GM18511 (cell line): ENCODE results near the gene DIO1.
A peak's percentile ranks its signal among the peaks of the same experiment; 100 is the strongest.
"Not testable (repeated sequence)": the region's sequence is repeated elsewhere in the genome, so short reads cannot be mapped to it uniquely, and the experiment has no call there.

ENCODE experiments used
- ATAC-seq: cut with Tn5 transposase; IDR thresholded peaks from one replicate; pipeline ENCODE4 v1.9.1; 2021; ENCODE audit warnings: mild to moderate bottlenecking, moderate library complexity; ENCODE audit not compliant: unreplicated experiment

Gene DIO1

DNA sequence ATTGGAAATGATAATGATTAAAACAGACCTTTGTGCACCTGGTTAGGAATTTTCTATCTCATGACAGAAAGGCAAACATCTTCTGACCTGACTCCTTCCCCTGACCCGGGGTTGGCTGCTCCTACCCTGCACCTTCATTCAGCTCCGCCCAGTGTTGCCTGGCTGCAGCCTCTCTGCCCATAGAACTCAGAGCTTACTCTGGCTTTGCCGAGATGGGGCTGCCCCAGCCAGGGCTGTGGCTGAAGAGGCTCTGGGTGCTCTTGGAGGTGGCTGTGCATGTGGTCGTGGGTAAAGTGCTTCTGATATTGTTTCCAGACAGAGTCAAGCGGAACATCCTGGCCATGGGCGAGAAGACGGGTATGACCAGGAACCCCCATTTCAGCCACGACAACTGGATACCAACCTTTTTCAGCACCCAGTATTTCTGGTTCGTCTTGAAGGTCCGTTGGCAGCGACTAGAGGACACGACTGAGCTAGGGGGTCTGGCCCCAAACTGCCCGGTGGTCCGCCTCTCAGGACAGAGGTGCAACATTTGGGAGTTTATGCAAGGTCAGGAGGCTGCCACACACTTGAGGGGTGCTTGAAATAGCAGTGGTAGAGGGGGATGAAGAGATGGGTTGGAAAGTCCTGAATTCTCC, at the start of gene DIO1:
Gene DIO1 (plus strand): TSS at position 189 of the 638 bp plus-strand sequence. CDS start 24 bp downstream, at position 213.
- ATAC-seq, result no peak

DNA sequence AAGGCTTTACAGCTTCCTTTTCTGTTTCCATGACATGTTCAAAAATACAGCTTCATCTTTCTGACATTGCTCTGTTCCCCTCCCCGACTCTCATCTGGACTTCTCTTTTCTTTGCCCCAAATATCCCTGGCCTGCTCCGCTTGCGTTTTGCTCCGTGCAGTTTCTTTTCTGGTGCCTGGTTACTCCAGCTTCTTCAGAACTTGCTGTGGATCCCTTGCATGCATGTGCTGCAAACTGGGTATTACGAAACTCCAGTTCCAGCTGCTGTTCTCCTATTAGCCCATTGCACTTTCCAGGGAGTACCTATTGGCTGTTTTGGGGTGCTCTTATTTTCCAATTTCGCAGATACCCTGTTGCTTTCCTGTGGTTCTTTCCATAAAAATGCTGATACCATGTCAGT, 46.0 kb upstream of the DIO1 start:
- ATAC-seq, result no peak

DNA sequence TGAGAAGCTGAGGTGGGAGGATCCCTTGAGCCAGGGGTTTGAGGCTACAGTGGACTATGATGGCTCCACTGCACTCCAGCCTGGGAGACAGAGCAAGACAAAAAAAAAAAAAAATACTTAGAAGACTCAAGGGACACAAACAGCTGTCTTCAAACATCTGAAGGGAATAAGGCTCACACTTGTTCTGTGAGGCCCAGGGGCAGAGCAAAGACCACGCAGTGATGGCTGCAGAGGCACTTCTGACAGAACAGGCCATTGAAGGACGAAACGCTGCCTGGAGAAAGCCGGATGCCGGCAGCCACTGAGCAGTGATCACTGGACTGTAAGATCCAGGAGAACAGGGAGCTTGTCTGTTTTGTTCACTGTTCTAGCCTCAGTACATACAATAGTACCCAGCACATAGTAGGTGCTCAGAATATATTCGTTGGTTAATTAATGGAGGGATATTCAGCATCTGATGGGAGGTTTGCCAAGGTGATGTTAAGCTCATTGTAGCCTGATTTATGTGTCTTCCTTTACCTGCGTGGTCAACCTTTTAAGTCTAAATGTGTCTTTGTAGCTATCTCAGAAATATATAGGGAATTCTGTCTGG, 43.8 kb upstream of the DIO1 start:
- no peak for ATAC-seq

DNA sequence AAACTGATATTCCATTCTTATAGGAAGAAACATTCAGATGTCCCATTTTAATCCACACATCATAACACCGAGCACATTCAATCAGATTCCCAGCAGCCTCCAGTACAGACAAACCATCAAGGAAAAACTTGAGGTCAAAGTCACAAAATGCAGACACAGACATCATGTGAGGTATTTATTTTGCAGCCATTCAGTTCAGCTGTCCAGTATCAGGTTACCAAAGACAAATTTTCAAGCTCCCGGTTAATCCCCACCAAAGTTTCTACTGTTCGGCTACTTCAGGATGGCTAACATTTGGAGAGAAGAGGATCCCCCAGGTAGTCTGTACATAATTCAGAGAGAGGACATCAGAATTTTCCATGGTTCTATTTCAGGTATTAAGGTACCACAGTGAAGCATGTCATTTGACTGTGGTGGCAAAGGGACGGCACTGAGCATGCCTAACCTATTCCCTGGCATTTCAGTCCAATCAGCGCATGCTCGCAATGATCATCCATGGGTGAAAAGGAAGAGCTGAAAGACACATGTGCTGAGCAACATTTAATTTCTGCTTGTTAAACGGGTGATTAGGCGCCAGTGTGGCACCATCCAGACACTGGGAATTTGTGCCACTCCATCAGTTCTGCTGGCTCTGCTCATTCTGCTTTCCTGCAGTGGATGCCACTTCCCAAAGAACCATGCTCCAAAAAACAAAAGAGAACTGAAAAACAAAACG, 42.3 kb upstream of the DIO1 start:
- ATAC-seq, result no peak

DNA sequence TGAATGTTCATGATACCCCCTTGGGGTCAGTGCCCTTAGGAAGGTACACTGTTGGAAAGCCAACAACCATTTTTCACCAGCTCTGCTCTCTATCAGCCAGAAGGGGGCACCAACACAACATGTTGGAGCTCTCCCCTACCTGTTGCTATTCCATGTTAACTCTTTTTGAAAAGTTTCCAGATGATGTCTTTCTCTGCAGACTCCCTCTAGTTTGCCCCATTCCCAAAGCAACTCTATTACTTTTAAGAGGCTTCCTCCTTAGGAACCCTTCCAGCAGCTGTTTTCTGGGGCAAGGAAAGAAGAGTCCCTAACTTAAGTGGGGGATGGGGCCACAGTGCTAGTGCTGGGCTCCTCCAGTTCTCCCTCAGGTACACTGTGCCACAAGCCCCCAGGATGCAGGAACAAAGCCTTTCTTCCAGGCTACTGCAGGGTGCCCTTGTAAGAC, 33.0 kb upstream of the DIO1 start:
- no peak for ATAC-seq

DNA sequence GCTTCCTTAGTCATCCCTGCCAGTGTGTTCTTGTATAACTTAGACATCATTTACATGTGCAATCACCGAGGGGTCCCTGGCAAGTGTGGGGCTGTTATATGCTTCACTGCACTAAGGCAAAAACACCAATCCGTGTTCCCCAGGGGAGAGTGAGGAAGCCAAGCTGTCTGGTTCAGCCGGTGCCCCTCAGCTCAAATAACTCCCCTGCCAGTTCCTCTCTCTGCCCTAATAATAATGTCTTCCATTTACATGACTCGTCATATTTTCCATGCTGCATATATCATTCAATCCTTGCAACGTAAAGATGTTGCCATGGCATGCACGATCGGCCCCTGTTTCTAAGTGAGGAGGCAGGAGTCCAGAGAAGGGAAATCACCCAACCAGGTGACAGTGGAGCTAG, 31.5 kb upstream of the DIO1 start:
- ATAC-seq, result no peak

DNA sequence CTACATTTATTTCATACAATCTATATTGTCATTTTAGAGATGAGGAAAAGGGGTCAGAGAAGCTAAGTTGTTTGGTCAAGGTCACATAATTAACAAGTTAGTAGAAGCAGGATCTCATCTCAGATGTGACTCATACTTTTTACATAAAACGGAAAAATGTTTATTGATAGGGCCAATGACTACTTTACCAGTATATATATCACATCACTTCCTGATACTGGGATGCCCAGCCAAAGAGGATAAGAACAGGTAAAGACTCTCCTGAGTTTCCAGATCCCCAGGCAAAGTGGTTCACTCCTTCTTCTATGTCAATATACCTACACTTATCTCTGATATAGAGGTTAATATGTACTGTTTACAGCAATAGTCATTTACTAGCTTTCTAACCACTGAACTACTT, 25.4 kb upstream of the DIO1 start:
- ATAC-seq, result no peak

DNA sequence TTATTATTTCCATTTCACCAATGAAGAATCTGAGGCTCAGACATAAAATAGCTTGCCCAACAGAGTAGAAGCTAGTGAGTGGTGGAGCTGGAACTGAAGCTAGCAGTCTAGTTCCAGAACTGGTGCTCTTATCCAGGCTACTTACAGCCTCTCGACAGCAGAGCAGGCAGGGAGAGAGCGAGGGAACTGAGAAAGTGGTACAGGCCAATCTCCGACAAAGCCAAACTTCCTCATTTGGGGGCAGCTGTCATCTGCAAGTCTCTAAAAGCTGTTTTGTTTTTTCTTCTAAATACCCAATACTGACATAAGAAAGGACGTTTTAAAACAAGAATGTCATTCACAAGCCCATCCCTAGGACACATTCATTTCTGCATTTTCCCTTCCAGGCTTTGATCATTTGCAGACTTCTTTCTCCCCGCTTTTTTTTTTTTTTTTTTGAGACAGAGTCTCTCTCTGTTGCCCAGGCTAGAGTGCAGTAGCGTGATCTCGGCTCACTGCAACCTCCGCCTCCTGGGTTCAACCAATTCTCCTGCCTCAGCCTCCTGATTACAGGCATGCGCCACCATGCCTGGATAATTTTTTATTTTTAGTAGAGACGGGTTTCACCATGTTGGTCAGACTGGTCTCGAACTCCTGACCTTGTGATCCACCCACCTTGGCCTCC, 24.4 kb upstream of the DIO1 start:
- peak; percentile 57 for ATAC-seq

DNA sequence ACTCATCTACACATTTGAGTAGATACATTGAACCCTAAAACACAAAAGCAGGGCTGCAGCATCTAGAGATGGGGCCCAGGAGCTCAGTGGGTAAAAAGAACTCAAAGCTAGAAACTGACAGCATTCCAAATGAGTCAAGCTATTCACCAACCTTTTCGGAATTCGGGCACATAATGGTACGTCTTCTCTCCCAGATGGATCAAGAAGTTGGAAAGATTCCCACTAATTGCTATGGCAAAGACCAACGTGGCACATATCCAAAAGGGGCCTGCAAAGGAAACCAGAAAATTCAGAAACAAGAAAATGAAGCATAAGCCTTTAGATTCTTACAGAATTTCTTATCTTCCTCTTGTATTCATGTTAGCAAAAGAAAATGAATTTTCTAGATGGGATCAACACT, 22.8 kb upstream of the DIO1 start:
- ATAC-seq, result no peak

DNA sequence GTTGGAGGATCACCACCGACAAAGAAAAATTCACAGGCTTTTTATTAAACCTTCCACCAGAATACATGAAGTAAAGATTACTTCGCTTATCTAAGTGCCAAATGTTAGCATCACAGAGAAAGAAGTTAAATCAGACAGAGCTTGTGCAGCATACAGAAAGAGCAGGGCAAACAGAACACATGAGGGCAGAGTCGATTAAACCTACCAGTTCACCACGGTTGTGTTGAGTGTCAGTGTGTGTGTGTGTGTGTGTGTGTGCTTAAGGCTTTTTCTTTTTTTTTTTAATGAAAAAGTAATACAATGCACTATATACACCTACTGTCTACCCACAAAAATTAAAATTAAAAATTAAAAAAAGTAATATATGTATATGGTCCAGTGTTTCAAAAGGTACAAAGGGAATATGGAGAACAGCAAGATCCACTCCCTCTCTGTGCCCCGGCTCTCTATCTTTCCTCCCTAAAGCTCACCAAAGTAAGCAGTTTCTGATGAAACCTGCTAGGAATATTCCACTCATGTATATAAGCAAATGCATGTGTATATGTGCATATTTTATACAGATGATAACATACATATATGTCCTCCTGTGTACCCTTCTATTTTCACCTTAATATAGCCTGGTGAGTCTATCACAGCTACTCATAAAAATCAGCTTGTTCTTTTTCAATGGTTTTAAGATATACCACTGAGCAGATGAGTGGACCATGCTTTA, 22.1 kb upstream of the DIO1 start:
- ATAC-seq, result no peak

DNA sequence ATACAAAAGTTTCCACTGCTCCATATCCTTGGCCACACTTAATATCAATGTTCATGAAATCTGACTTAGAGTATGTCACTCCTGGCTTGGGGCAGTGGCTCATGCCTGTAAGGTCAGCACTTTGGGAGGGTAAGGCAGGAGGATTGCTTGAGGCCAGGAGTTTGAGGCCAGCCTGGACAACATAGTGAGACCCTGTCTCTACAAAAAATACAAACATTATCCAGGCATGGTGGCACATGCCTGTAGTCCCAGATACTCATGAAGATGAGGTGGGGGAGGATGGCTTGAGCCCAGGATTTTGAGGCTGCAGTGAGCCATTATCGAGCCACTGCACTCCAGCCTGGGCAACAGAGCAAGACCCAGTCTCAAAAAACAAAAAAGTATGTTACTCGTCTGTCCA, 18.8 kb upstream of the DIO1 start:
- ATAC-seq, result not testable (repeated sequence)

DNA sequence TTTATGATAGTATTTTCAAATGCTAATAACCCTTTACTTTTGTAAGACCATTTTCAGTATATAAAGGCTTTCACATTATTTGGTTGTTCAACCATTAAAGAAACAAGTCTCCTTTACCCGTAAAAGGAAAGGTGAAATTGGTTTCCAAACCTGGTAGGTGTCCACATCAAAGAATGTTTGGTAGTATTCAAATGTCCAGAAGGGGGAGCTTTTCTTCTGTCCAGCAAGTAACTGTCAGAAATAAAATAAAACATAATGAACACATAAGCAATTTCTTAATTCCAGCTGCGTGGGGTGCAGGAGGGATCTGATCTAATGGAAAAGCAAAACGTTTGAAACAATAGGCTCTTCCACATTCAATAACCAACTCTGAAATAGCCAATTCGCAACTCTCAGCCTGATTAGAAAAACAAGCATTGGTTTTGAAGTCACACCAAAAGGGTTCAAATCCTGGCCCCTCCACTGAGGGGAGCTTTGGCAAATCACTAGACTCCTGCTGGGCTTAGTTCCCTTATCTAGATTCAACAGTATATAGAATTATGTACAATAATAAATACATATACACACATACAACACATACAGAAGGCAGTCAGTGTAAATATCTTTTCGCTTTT, 15.4 kb upstream of the DIO1 start:
- ATAC-seq, result no peak

DNA sequence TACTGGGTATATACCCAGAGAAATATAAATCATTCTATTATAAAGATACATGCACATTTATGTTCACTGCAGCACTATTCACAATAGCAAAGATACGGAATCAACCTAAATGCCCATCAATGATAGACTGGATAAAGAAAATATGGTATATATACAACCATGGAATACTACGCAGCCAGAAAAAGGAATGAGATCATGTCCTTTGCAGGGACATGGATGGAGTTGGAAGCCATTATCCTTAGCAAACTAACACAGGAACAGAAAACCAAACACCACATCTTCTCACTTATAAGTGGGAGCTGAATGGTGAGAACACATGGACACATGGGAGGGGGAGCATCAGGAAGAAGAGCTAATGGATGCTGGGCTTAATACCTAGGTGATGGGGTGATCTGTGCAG, 12.1 kb upstream of the DIO1 start:
- not testable (repeated sequence) for ATAC-seq

DNA sequence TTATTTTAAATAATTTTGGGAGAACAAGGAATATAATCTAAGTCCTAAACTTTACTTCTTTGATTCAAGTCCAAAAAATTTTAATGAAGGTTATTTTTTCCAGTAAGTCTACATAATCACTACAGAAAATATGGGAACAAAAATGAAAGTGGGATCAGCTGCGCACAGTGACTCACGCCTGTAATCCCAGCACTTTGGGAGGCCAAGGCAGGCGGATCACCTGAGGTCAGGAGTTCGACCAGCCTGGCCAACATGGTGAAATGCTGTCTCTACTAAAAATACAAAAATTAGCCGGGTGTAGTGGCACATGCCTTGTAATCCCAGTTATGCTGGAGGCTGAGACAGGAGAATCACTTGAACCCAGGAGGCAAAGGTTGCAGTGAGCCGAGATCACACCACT, 10.4 kb upstream of the DIO1 start:
- not testable (repeated sequence) for ATAC-seq

DNA sequence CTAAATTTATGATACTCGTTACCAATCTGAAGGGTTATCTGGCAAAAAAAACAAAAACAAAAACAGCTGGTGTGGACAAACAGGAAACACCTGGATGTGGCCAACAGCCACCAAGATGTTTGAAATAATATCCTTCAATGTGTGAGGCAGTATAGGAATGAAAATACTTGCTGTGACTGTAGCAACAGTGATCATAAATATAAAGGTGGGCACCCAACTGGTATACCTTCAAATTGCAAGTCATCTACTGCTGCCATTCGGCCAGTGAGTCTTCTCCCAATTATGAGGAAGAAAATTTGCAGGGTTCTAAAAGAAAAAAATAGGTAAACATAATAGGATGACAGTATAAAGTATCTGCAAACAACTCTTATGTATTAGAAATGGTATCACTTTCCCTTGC, 5.3 kb upstream of the DIO1 start:
- no peak for ATAC-seq

DNA sequence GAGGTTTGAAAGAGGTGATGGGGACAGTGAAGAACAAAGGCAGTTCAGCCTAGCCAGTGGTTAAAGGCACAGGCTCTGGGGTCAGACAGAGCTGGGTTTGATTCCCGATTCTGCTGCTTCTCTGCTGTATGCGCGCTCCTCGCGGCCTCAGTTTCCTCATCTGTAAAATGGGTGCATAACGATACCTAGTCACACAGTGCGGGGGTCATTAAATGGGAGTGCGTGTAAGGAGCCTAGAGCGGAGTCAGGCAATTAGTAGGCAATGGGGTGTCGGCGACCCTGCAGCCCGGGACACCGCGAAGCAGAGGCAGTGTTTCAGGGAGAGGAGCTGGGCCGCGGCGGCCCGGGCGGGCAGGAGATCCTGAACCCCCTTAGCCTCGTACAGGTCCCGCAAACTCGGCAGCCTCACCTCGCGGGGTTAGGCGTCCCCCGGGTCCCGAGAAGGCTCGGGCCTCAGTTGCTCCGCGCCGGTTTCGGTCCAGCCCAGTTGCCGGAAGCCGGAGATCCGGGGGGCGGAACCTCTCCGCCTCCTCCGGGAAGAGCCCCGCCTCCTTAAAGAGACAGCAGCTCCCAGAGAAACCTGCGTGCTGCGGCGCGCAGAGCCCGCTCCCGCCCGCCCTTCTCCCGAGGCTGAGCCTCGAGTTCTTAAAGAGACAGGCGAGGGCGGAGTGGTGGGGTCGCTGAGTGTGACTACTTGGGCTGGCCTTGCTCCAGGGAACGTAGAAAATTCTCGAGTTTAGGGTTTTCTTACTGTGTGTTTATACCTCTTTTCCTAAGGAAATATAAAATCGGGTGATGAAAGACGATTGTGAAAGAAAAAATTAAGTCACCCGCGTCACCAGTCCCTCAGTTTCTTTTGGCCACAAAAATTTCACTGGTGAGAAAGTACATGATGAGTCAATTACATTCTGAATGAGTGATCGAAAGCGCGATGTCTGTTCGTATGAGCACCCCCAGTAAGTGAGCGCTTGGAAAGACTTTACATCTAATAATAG, 4.4 kb upstream of the DIO1 start, which contains the start of gene YIPF1:
Gene YIPF1 (minus strand): TSS at position 494 of the 995 bp plus-strand sequence. CDS start 860 bp downstream, outside the sequence.
- ATAC-seq, result peak; percentile 91

DNA sequence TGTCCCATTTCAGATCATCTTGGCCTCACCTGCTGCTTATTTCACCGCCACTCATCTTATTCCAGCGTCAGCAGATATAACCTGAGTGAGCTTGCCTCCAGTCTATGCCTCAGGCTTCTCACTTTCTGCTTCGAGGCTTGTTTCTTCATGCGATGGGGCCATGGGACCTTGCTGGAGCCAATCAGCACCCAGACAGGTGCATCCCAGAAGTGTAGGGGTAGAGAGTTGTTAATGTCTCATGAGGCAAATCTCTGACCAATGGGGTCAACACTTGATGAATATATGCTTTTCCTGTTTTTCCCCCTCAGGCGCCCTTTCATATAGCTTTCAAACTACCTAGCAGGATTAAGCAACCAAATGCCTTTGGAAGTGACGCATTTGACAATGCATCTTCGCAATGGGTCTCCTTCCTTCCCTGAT, 3.5 kb upstream of the DIO1 start:
- no peak for ATAC-seq

DNA sequence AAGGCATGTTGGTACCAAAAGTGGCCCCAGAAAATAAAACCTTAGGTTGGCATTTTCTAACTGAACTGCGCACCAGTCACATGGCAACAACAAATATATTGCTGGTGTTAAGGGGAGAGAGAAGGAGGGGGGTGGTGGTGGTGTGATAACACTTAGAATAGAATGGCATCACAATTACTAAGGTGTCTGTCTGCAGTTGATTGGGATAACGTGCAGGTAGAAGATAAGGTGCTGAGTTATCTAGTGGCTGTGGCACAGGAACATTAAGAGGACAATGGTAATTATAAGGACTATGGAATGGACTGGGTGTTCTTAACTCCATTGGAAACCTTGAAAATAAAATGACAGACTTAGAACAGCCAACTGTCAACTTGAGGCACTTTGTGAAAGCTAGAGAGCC, 3.0 kb upstream of the DIO1 start:
- no peak for ATAC-seq

DNA sequence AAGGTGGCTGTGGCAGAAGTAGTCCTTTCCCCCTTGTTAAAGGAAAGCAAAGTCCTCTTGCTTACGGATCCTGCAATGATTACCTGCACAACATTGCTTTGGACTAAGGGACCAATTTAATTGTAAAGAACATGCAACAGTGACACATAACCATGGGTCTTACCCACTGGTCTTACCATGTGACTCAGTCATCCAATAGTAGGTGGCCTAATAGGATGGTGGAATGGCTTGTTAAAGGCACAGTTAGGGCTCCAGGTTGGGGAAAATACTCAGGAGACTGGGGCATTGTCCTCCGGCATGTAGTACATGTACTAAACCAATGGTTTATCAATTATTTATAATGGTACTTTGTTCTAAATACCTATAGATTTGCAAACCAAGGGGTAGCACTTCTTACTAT, 2.3 kb upstream of the DIO1 start:
- ATAC-seq, result no peak
